GM18511 (cell line): ENCODE results near the gene NPB.

Experiments used
- ATAC-seq: cut with Tn5 transposase; IDR thresholded peaks from one replicate; pipeline ENCODE4 v1.9.1; 2021; ENCODE audit warnings: mild to moderate bottlenecking, moderate library complexity; ENCODE audit not compliant: unreplicated experiment

The NPB gene

GRCh38 chr17:81934850-81935708 is 33.0 kb downstream of the NPB start:
- no peak for ATAC-seq

GRCh38 chr17:81935709-81936084 is 33.7 kb downstream of the NPB start:
- no peak for ATAC-seq

GRCh38 chr17:81939218-81939617 is 37.2 kb downstream of the NPB start:
- ATAC-seq, result no peak

- no peak for ATAC-seq
These were observed 37.9 kb downstream of the NPB start for GRCh38 chr17:81939881-81940385.

GRCh38 chr17:81940538-81941483 is 38.8 kb downstream of the NPB start:
- no peak for ATAC-seq

GRCh38 chr17:81941484-81942166 is 39.6 kb downstream of the NPB start:
- no peak for ATAC-seq

- no peak for ATAC-seq
These were observed 40.1 kb downstream of the NPB start for GRCh38 chr17:81942167-81942553.

DNA sequence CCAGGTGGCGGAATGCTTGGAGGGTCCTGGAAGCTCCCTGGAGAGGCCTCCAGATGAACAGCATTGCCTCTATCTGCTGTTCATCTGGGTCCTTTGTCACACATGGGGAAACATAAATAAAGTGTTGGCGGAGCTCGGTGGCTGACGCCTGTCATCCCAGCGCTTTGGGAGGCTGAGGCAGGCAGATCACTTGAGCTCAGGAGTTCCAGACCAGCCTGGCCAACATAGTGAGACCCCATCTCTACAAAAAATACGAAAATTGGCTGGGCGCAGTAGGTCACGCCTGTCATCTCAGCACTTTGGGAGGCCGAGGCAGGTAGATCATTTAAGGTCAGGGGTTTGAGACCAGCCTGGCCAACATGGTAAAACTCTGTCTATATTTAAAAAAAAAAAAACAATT is 42.8 kb downstream of the NPB start:
- no peak for ATAC-seq

GRCh38 chr17:81947189-81947588 is 45.2 kb downstream of the NPB start, which contains the start of gene MYADML2:
MYADML2 (minus strand) TSS chr17:81947233; CDS start chr17:81941741, 5,492 bp downstream.
- no peak for ATAC-seq

DNA sequence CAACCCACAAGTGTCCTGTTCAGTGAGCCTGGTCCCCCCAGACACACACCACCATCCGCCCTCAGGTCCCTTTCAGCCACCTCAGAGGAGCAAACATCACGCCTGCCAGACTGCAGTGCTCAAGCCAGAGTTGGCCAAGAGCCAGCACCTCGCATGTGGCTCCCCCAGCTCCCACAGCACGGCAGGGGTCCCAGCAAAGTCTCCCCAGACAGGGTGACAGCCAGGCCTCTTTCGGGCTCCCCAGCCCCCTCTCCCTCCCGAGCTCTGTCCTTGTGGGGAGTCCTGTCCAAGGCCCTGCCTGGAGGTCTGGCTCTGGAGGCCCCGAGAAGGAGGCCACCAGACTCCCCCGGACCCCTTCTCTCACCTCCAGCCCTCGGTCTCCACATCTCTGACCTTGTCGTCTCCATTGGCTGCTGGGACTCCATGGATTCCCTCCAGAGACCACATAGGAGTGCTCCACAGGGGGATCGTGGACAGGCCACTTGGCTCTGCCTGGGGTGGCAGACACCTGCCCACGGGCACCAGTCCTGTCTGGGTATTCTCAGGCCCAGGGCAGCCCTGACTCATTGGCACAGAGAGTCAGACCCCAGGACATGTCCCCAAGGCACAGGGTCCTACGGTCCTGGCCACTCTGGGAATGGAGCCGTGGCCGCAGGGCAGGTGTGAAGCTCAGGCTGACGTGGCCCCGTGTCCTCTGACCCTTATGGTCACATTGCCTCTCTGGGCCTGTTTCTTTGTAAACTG is 46.8 kb downstream of the NPB start:
- ATAC-seq, result no peak

GRCh38 chr17:81950501-81950900 is 48.5 kb downstream of the NPB start:
- ATAC-seq, result no peak

DNA sequence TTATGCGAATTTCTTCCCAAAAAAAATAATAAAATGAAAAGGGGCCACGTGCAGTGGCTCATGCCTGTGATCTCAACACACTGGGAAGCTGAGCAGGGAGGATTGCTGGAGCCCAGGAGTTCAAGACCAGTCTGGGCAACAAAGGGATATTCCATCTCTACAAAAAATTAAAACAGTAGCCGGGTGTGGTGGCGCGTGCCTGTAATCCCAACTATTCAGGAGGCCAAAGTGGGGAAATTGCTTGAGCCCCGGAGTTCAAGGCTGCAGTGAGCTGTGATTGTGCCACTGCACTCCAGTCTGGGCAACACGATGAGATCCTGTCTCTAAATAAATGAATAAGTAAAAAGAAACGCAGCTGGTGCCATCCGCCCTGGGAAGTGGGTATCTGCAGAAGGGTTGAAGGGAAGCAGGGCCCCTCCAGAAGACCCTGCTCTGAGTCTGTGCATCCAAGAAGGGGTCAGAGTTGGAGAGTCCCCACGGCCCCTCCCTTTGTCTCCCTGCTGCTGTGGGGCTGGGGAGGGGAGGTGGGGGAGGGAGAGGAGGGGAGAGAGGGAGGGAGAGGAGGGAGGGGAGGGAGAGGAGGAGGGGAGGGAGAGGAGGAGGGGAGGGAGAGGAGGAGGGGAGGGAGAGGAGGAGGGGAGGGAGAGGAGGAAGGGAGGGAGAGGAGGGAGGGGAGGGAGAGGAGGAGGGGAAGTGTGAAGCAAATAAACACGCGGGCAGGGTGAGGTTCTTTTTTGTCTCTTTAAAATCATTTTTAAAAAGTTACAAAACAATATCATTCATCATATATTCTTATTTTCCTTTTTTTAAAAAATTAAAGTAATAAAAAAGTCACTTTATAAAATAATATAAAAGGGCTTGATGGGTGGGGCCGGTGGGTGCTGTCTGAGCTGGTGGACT is 50.0 kb downstream of the NPB start:
- ATAC-seq, result no peak
